Dendritic cell treated with granulocyte-macrophage colony-stimulating factor and Interleukin-4, amounts not matched to agents 40 ng/mL and 50 ng/mL, for 4 days (primary cell): ENCODE measurements around the gene AMPD1.

Source experiments
- H3K27ac Mint-ChIP-seq: one replicate; pipeline ENCODE4 v1.8.0; 2022; ENCODE audit warnings: mild to moderate bottlenecking, mixed read lengths
- H3K27me3 Mint-ChIP-seq: one replicate; pipeline ENCODE4 v1.8.0; 2022; ENCODE audit warnings: mild to moderate bottlenecking, mixed read lengths
- H3K36me3 Mint-ChIP-seq: one replicate; pipeline ENCODE4 v1.8.0; 2022; ENCODE audit warnings: low read depth, mixed read lengths
- H3K4me1 Mint-ChIP-seq: one replicate; pipeline ENCODE4 v1.8.0; 2022; ENCODE audit warnings: low read depth, mixed read lengths
- H3K4me3 Mint-ChIP-seq: one replicate; pipeline ENCODE4 v1.8.0; 2022; ENCODE audit warnings: mild to moderate bottlenecking, moderate library complexity, mixed read lengths
- H3K9me3 Mint-ChIP-seq: one replicate; pipeline ENCODE4 v1.8.0; 2022; ENCODE audit warnings: mixed read lengths
- intact Hi-C: fragments of 100-400 bp; cut with micrococcal nuclease; formaldehyde crosslinking; loops from one replicate; pipeline ENCODE4 v1.15.0; 2022

The AMPD1 gene

GRCh38 chr1:114695430-114696058 lies at the start of gene AMPD1:
Gene AMPD1 (minus strand): TSS chr1:114695546. CDS start chr1:114695471, 75 bp downstream.
- no peak within 1 kb of the TSS for H3K4me3 Mint-ChIP-seq
- no peaks in the 10 kb centered on the region for H3K36me3 Mint-ChIP-seq
- no peaks in the 10 kb centered on the region for H3K9me3 Mint-ChIP-seq
- no peak within 1 kb of the TSS for H3K27ac Mint-ChIP-seq
- intact Hi-C loops = no loop called here
- H3K27me3 Mint-ChIP-seq = peaks cover 8% of the 10 kb centered on the region
- no peaks in the 10 kb centered on the region for H3K4me1 Mint-ChIP-seq

- Mint-ChIP-seq H3K4me3 (no peak overlapping the region), H3K4me1 (peaks cover 21% of the 10 kb centered on the region), H3K27ac (no peak overlapping the region), H3K27me3 (no peaks in the 10 kb centered on the region), H3K9me3 (no peaks in the 10 kb centered on the region), H3K36me3 (peaks cover 80% of the 10 kb centered on the region)
- intact Hi-C loops = no loop called here
Measured at GRCh38 chr1:114741963-114742746, 46.8 kb upstream of the AMPD1 start.

- H3K27me3 Mint-ChIP-seq = no peaks in the 10 kb centered on the region
- peaks cover 80% of the 10 kb centered on the region for H3K36me3 Mint-ChIP-seq
- H3K9me3 Mint-ChIP-seq = no peaks in the 10 kb centered on the region
- H3K4me1 Mint-ChIP-seq = peaks cover 4% of the 10 kb centered on the region
- no peak overlapping the region for H3K4me3 Mint-ChIP-seq
- intact Hi-C loops = no loop called here
- H3K27ac Mint-ChIP-seq = no peak overlapping the region
Measured at GRCh38 chr1:114740331-114740730, 45.0 kb upstream of the AMPD1 start.

GRCh38 chr1:114737314-114737849 lies 42.0 kb upstream of the AMPD1 start:
- peaks cover 3% of the 10 kb centered on the region for H3K4me1 Mint-ChIP-seq
- peaks cover 89% of the 10 kb centered on the region for H3K36me3 Mint-ChIP-seq
- no peaks in the 10 kb centered on the region for H3K9me3 Mint-ChIP-seq
- intact Hi-C loops = no loop called here
- H3K27ac Mint-ChIP-seq = no peak overlapping the region
- H3K27me3 Mint-ChIP-seq = no peaks in the 10 kb centered on the region
- no peak overlapping the region for H3K4me3 Mint-ChIP-seq

- H3K9me3 Mint-ChIP-seq = no peaks in the 10 kb centered on the region
- H3K27ac Mint-ChIP-seq = no peak overlapping the region
- no peaks in the 10 kb centered on the region for H3K4me1 Mint-ChIP-seq
- H3K36me3 Mint-ChIP-seq = peaks cover 94% of the 10 kb centered on the region
- H3K4me3 Mint-ChIP-seq = no peak overlapping the region
- no peaks in the 10 kb centered on the region for H3K27me3 Mint-ChIP-seq
- intact Hi-C loops = no loop called here
Measured at GRCh38 chr1:114735479-114735878, 40.1 kb upstream of the AMPD1 start.

GRCh38 chr1:114729782-114730181 lies 34.4 kb upstream of the AMPD1 start:
- no peak overlapping the region for H3K4me3 Mint-ChIP-seq
- no peaks in the 10 kb centered on the region for H3K27me3 Mint-ChIP-seq
- intact Hi-C loops = loop anchor here (2.0 kb wide), 1 partner anchor 15 kb away; no protein-coding TSS in a partner anchor
- H3K9me3 Mint-ChIP-seq = no peaks in the 10 kb centered on the region
- H3K4me1 Mint-ChIP-seq = no peaks in the 10 kb centered on the region
- no peak overlapping the region for H3K27ac Mint-ChIP-seq
- peaks cover 99% of the 10 kb centered on the region for H3K36me3 Mint-ChIP-seq

- intact Hi-C loops = loop anchor here (2.0 kb wide), 1 partner anchor 16 kb away; no protein-coding TSS in a partner anchor
- no peak overlapping the region for H3K4me3 Mint-ChIP-seq
- H3K36me3 Mint-ChIP-seq = peaks cover 99% of the 10 kb centered on the region
- no peaks in the 10 kb centered on the region for H3K27me3 Mint-ChIP-seq
- H3K4me1 Mint-ChIP-seq = no peaks in the 10 kb centered on the region
- H3K27ac Mint-ChIP-seq = no peak overlapping the region
- no peaks in the 10 kb centered on the region for H3K9me3 Mint-ChIP-seq
Measured at GRCh38 chr1:114728553-114728952, 33.2 kb upstream of the AMPD1 start.

- peaks cover 99% of the 10 kb centered on the region for H3K36me3 Mint-ChIP-seq
- no peak overlapping the region for H3K27ac Mint-ChIP-seq
Measured at GRCh38 chr1:114725230-114725629, 29.9 kb upstream of the AMPD1 start.

GRCh38 chr1:114723915-114724314 lies 28.6 kb upstream of the AMPD1 start:
- H3K4me3 Mint-ChIP-seq = no peak overlapping the region
- H3K36me3 Mint-ChIP-seq = peaks cover 99% of the 10 kb centered on the region
- no peaks in the 10 kb centered on the region for H3K9me3 Mint-ChIP-seq
- intact Hi-C loops = no loop called here
- H3K27ac Mint-ChIP-seq = no peak overlapping the region
- H3K27me3 Mint-ChIP-seq = no peaks in the 10 kb centered on the region
- no peaks in the 10 kb centered on the region for H3K4me1 Mint-ChIP-seq

More at GRCh38 chr1:114725230-114725629, 29.9 kb upstream of the AMPD1 start:
- intact Hi-C loops = no loop called here
- Mint-ChIP-seq H3K4me1 (no peaks in the 10 kb centered on the region), H3K4me3 (no peak overlapping the region), H3K9me3 (no peaks in the 10 kb centered on the region), H3K27me3 (no peaks in the 10 kb centered on the region)

- Mint-ChIP-seq H3K9me3 (no peaks in the 10 kb centered on the region), H3K27ac (no peak overlapping the region), H3K4me1 (no peaks in the 10 kb centered on the region), H3K4me3 (no peak overlapping the region), H3K36me3 (peaks cover 99% of the 10 kb centered on the region), H3K27me3 (no peaks in the 10 kb centered on the region)
- intact Hi-C loops = no loop called here
Measured at GRCh38 chr1:114723457-114723856, 28.1 kb upstream of the AMPD1 start.

GRCh38 chr1:114720492-114720891 lies 25.1 kb upstream of the AMPD1 start:
- Mint-ChIP-seq H3K36me3 (peaks cover 89% of the 10 kb centered on the region), H3K4me3 (no peak overlapping the region), H3K9me3 (no peaks in the 10 kb centered on the region), H3K27me3 (no peaks in the 10 kb centered on the region), H3K4me1 (no peaks in the 10 kb centered on the region), H3K27ac (no peak overlapping the region)
- intact Hi-C loops = no loop called here

- no peaks in the 10 kb centered on the region for H3K4me1 Mint-ChIP-seq
- peaks cover 78% of the 10 kb centered on the region for H3K36me3 Mint-ChIP-seq
- H3K9me3 Mint-ChIP-seq = no peaks in the 10 kb centered on the region
- peak overlapping the region; percentile 52 for H3K27ac Mint-ChIP-seq
- no peak overlapping the region for H3K4me3 Mint-ChIP-seq
- no peaks in the 10 kb centered on the region for H3K27me3 Mint-ChIP-seq
- intact Hi-C loops = loop anchor here (5.0 kb wide), 1 partner anchor 372 kb away; no protein-coding TSS in a partner anchor
Measured at GRCh38 chr1:114719424-114719787, 24.1 kb upstream of the AMPD1 start.

GRCh38 chr1:114718661-114719423 lies 23.5 kb upstream of the AMPD1 start:
- Mint-ChIP-seq H3K4me3 (no peak overlapping the region), H3K9me3 (no peaks in the 10 kb centered on the region), H3K4me1 (no peaks in the 10 kb centered on the region), H3K27ac (peak overlapping the region; percentile 52), H3K27me3 (no peaks in the 10 kb centered on the region), H3K36me3 (peaks cover 78% of the 10 kb centered on the region)
- intact Hi-C loops = loop anchor here (5.0 kb wide), 1 partner anchor 372 kb away; no protein-coding TSS in a partner anchor
